HFF-Myc (cell line): ENCODE measurements around the gene AKR1B15.

Experiments
- DNase-seq: peaks from one replicate; pipeline ENCODE4 v3.0.0-alpha.2; 2011; ENCODE audit warnings: low read depth; ENCODE audit errors: extremely low read depth
- H3K4me3 ChIP-seq: replicated peaks from 2 replicates; pipeline ENCODE4 v1.5.1; 2011; ENCODE audit warnings: low read depth, mild to moderate bottlenecking, control low read depth, low read length
- TF ChIP-seq, protein P1 (sequence below): IDR thresholded peaks from 2 replicates; pipeline ENCODE4 v1.5.1; 2012; ENCODE audit warnings: mild to moderate bottlenecking, low read depth, low read length, control low read depth; ENCODE audit errors: missing control alignments

The AKR1B15 gene

GRCh38 chr7:134601459-134601858 is 52.5 kb downstream of the AKR1B15 start:
- no peak overlapping the region for H3K4me3 ChIP-seq
- TF ChIP-seq, protein P1, sequence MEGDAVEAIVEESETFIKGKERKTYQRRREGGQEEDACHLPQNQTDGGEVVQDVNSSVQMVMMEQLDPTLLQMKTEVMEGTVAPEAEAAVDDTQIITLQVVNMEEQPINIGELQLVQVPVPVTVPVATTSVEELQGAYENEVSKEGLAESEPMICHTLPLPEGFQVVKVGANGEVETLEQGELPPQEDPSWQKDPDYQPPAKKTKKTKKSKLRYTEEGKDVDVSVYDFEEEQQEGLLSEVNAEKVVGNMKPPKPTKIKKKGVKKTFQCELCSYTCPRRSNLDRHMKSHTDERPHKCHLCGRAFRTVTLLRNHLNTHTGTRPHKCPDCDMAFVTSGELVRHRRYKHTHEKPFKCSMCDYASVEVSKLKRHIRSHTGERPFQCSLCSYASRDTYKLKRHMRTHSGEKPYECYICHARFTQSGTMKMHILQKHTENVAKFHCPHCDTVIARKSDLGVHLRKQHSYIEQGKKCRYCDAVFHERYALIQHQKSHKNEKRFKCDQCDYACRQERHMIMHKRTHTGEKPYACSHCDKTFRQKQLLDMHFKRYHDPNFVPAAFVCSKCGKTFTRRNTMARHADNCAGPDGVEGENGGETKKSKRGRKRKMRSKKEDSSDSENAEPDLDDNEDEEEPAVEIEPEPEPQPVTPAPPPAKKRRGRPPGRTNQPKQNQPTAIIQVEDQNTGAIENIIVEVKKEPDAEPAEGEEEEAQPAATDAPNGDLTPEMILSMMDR, result no peak
- no peak for DNase-seq

GRCh38 chr7:134602881-134603451 is 54.1 kb downstream of the AKR1B15 start:
- DNase-seq, result no peak
- no peak overlapping the region for H3K4me3 ChIP-seq

GRCh38 chr7:134605978-134606923 is 57.3 kb downstream of the AKR1B15 start:
- TF ChIP-seq, protein P1, result peak; percentile 94
- DNase-seq, result no peak
- H3K4me3 ChIP-seq, result no peak overlapping the region

More at GRCh38 chr7:134602881-134603451, 54.1 kb downstream of the AKR1B15 start:
- TF ChIP-seq, protein P1, result no peak

- TF ChIP-seq, protein P1, result no peak
- no peak overlapping the region for H3K4me3 ChIP-seq
- no peak for DNase-seq
These were observed 62.8 kb downstream of the AKR1B15 start for GRCh38 chr7:134611611-134612151.

GRCh38 chr7:134612197-134612596 is 63.3 kb downstream of the AKR1B15 start:
- no peak for DNase-seq
- TF ChIP-seq, protein P1, result no peak
- no peak overlapping the region for H3K4me3 ChIP-seq

GRCh38 chr7:134613623-134614347 is 64.9 kb downstream of the AKR1B15 start:
- TF ChIP-seq, protein P1, result no peak
- H3K4me3 ChIP-seq, result no peak overlapping the region
- peak; percentile 60 for DNase-seq
